Body of pancreas (tissue), 4 donors: ENCODE results near the gene AGRN. TPM values are rescaled to one million over a fixed set of nuclear protein-coding genes. Genes with fewer than 3 reads are reported as not detected.

Experiments used
- ATAC-seq: fragments of 150-250 bp; one replicate; pipeline ENCODE4 v1.9.1; 2016
- DNase-seq, 4 donors: peaks; one replicate each; pipeline ENCODE4 v3.0.0-alpha.2; 2019
- H3K27ac ChIP-seq, 4 donors: fragments of 200-600 bp; sonication (generic); 1 replicate in 3 of 4; 2 replicates in 1 of 4; pipeline versions ENCODE4 v1.5.1 to v1.6.1; 2016 to 2019; ENCODE audit warnings: mild to moderate bottlenecking in 1 of 4, mixed read lengths in 1 of 4, moderate library complexity in 1 of 4
- H3K27me3 ChIP-seq, 2 donors: fragments of 200-600 bp; sonication (generic); one replicate each; pipeline ENCODE4 v1.6.0; 2016; ENCODE audit warnings: mild to moderate bottlenecking in 1 of 2
- H3K36me3 ChIP-seq, 2 donors: fragments of 200-600 bp; sonication (generic); replicated peaks in 1 of 2; 2 replicates each; pipeline ENCODE4 v1.5.1; 2016; ENCODE audit warnings: low read depth in 2 of 2; ENCODE audit not compliant: insufficient read depth in 1 of 2
- H3K4me1 ChIP-seq: fragments of 200-600 bp; sonication (generic); one replicate; pipeline ENCODE4 v1.6.0; 2016
- H3K4me3 ChIP-seq, 2 donors: fragments of 200-600 bp; sonication (generic); 1 replicate in 1 of 2; 2 replicates in 1 of 2; pipeline ENCODE4 v1.5.1; 2016 to 2019
- H3K9me3 ChIP-seq, 3 donors: fragments of 200-600 bp; sonication (generic); 1 replicate in 2 of 3; 2 replicates in 1 of 3; pipeline ENCODE4 v1.5.1; 2016
- CTCF ChIP-seq, 7 experiments: fragments of 450-650 bp in 4 of 7; fragments of 200-600 bp in 3 of 7; sonication (generic) in 3 of 7; IDR thresholded peaks; one replicate each; pipeline ENCODE4 v1.5.1; 2016 to 2019; ENCODE audit warnings: antibody characterized with exemption in 7 of 7
- POLR2A ChIP-seq, 3 donors: fragments of 450-650 bp; IDR thresholded peaks; one replicate each; pipeline ENCODE4 v1.6.1; 2016; ENCODE audit warnings: antibody characterized with exemption in 3 of 3, mild to moderate bottlenecking in 2 of 3
- WGBS, 2 donors: methylation state at CpG; one replicate each; pipeline ENCODE4 v1.1.5; 2017; 5-methylcytosine and 5-hydroxymethylcytosine counted together
- intact Hi-C: fragments of 100-400 bp; cut with DNase I; formaldehyde crosslinking; loops from one replicate; pipeline ENCODE4 v1.15.1; 2023
- total RNA-seq, 2 donors: library from RNA; depleted of rRNA; stranded (reverse); fragments of >200 nt; gene quantifications; one replicate each; pipeline ENCODE4 v1.1.0, GENCODE V29; 2016

AGRN gene
- total RNA-seq, 2 donors from 2014 or later = 85.1 to 241 TPM

GRCh38 chr1:1088029-1088800 lies 68.3 kb downstream of the AGRN start:
- DNase-seq (no peak), ATAC-seq (no peak)
- intact Hi-C loops = no loop called here
- no peaks in the 10 kb centered on the region for H3K27me3 ChIP-seq
- WGBS, 2 donors = 90% methylated on average over 22 to 25 of the region's 39 CpGs
- no peak overlapping the region for H3K4me3 ChIP-seq
- H3K36me3 ChIP-seq = no peaks in the 10 kb centered on the region
- no peak overlapping the region for H3K27ac ChIP-seq
- H3K9me3 ChIP-seq = no peaks in the 10 kb centered on the region
- no peak for TF ChIP-seq POLR2A (IDR thresholded peaks at IDR 0.05)
- TF ChIP-seq CTCF (IDR thresholded peaks at IDR 0.05) = no peak
- no peaks in the 10 kb centered on the region for H3K4me1 ChIP-seq

GRCh38 chr1:1088801-1089680 lies 69.1 kb downstream of the AGRN start:
- DNase-seq = no peak
- H3K27me3 ChIP-seq = no peaks in the 10 kb centered on the region
- H3K36me3 ChIP-seq = no peaks in the 10 kb centered on the region
- WGBS, 2 donors = 89% methylated on average over 15 to 42 of the region's 46 CpGs
- no peaks in the 10 kb centered on the region for H3K4me1 ChIP-seq
- no peak overlapping the region for H3K27ac ChIP-seq
- intact Hi-C loops = no loop called here
- H3K9me3 ChIP-seq = no peaks in the 10 kb centered on the region
- no peak overlapping the region for H3K4me3 ChIP-seq
- TF ChIP-seq POLR2A (IDR thresholded peaks at IDR 0.05) = no peak
- no peak for TF ChIP-seq CTCF (IDR thresholded peaks at IDR 0.05)
- no peak for ATAC-seq

- no peak overlapping the region for H3K27ac ChIP-seq
- intact Hi-C loops = no loop called here
- H3K36me3 ChIP-seq = no peaks in the 10 kb centered on the region
- WGBS, 2 donors = 88 to 91% methylated on average over 13 to 21 of the region's 22 CpGs
- H3K4me3 ChIP-seq = no peak overlapping the region
- no peaks in the 10 kb centered on the region for H3K4me1 ChIP-seq
- no peaks in the 10 kb centered on the region for H3K9me3 ChIP-seq
- H3K27me3 ChIP-seq = no peaks in the 10 kb centered on the region
- TF ChIP-seq POLR2A (IDR thresholded peaks at IDR 0.05) (no peak), CTCF (IDR thresholded peaks at IDR 0.05) (no peak)
- ATAC-seq (no peak), DNase-seq (peak in 1 of 4 donors; percentile 9)
Measured at GRCh38 chr1:1089731-1090423, 70.0 kb downstream of the AGRN start.

- WGBS, 2 donors = 90% methylated on average over 43 of the region's 45 CpGs; no CpG with 5 or more reads in 1 of the 2 donors
- no peak for TF ChIP-seq CTCF (IDR thresholded peaks at IDR 0.05)
- TF ChIP-seq POLR2A (IDR thresholded peaks at IDR 0.05) = no peak
- Histone ChIP-seq H3K27me3 (no peaks in the 10 kb centered on the region), H3K4me3 (no peak overlapping the region), H3K36me3 (no peaks in the 10 kb centered on the region), H3K27ac (no peak overlapping the region), H3K9me3 (no peaks in the 10 kb centered on the region), H3K4me1 (no peaks in the 10 kb centered on the region)
- intact Hi-C loops = no loop called here
- ATAC-seq (no peak), DNase-seq (no peak)
Measured at GRCh38 chr1:1090424-1091343, 70.8 kb downstream of the AGRN start.
